Measurements from ENCODE around the gene IMMP2L.

DNA sequence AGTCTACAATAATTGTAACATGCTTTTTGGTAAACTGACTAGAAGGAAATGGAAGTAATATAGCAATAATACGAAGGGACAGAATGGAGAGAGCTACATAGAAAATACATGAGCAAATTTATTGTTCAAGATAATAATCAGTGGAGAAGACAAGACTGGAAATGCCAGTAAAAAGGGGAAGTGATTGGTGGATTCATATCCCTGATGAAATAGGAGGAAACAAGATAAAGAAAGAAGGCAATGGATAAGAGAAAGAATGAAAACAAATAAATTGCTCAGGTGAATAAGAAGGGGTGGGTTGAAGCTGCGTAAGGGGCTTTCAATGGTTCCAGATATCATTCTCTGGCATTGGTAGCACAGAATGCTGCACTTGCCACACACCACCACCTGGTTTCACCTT is 335.5 kb downstream of the IMMP2L start:
- TF ChIP-seq, protein P1, sequence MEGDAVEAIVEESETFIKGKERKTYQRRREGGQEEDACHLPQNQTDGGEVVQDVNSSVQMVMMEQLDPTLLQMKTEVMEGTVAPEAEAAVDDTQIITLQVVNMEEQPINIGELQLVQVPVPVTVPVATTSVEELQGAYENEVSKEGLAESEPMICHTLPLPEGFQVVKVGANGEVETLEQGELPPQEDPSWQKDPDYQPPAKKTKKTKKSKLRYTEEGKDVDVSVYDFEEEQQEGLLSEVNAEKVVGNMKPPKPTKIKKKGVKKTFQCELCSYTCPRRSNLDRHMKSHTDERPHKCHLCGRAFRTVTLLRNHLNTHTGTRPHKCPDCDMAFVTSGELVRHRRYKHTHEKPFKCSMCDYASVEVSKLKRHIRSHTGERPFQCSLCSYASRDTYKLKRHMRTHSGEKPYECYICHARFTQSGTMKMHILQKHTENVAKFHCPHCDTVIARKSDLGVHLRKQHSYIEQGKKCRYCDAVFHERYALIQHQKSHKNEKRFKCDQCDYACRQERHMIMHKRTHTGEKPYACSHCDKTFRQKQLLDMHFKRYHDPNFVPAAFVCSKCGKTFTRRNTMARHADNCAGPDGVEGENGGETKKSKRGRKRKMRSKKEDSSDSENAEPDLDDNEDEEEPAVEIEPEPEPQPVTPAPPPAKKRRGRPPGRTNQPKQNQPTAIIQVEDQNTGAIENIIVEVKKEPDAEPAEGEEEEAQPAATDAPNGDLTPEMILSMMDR (IDR thresholded peaks at IDR 0.05; ENCODE audit: extremely low read depth in 1 of 2, insufficient read depth in 1 of 2, low read depth in 1 of 2, low read length in 2 of 2): no peak
- TF ChIP-seq MYC (IDR thresholded peaks at IDR 0.05; ENCODE audit: low read depth, low read length): no peak
- no peak for TF ChIP-seq POLR2AphosphoS5 (IDR thresholded peaks at IDR 0.05; ENCODE audit: insufficient read depth, low read depth, low read length)
- TF ChIP-seq POLR2A (IDR thresholded peaks at IDR 0.05; ENCODE audit: low read depth, low read length): no peak
- no peak for TF ChIP-seq FOS (IDR thresholded peaks at IDR 0.05; ENCODE audit: borderline replicate concordance, insufficient read depth, low read length)
